ENCODE data around the gene BLVRB. TPM values are rescaled to one million over a fixed set of nuclear protein-coding genes. Genes with fewer than 3 reads are reported as not detected.
"Not testable (repeated sequence)": the region's sequence is repeated elsewhere in the genome, so short reads cannot be mapped to it uniquely, and the experiment has no call there.

The BLVRB gene
- total and polyA plus RNA-seq, 10 of the 15 experiments (the other 5 are each of a cell fraction or from before 2014, with no cell fraction given) = 6.3 to 53.3 (median 27.8) TPM

DNA sequence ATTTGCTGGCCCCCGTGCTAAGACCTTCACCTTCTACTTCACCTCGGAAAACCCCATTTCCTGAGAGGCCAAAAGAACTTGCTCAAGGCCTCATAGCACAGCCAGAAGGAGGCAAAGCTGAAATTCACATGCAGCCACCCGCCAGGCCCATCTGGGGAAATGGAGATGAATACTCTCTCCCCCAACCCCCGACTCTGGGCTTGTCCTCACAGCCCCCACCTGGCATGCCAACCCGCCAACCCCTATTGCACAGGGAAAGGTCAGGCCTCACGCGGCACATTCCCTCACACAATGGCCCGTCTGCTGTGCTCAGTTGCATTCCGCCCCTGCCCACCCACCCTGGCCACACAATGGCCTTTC is 55.5 kb downstream of the BLVRB start:
- Histone ChIP-seq H3K27me3 (replicated peaks in 1 of 2; ENCODE audit: control insufficient read depth in 2 of 2, insufficient read depth in 2 of 2, low read length in 1 of 2) (no peaks in the 10 kb centered on the region), H3K27ac (ENCODE audit: control insufficient read depth, insufficient read depth) (peak overlapping the region; percentile 78), H3K9me3 (replicated peaks; ENCODE audit: control insufficient read depth, insufficient read depth, low read length) (no peaks in the 10 kb centered on the region), H4K20me1 (ENCODE audit: control insufficient read depth, insufficient read depth) (no peaks in the 10 kb centered on the region), H3K4me2 (ENCODE audit: control insufficient read depth, insufficient read depth) (peak overlapping the region; percentile 64), H3K36me3 (ENCODE audit: control insufficient read depth in 2 of 2, insufficient read depth in 2 of 2, low read length in 1 of 2) (no peaks in the 10 kb centered on the region), H3K4me3 (no peak overlapping the region), H3K9ac (ENCODE audit: control insufficient read depth, insufficient read depth, low read length) (0 out of 2 replicates have a peak overlapping the region, but pooled peaks have one; percentile 7), H3K4me1 (ENCODE audit: control insufficient read depth, insufficient read depth, low read length) (peaks cover 34% of the 10 kb centered on the region), H3K79me2 (ENCODE audit: control insufficient read depth, insufficient read depth, low read length) (no peaks in the 10 kb centered on the region), H2AFZ (ENCODE audit: control insufficient read depth, low read depth, low read length) (peak overlapping the region; percentile 94)
- intact Hi-C loops (cut with micrococcal nuclease; ENCODE audit: unreplicated experiment) = no loop called here
- FAIRE-seq = peak; percentile 92
- WGBS (ENCODE audit: insufficient coverage, insufficient replicate concordance, low lambda C conversion rate, missing lambda C conversion rate) = 40% methylated on average over 9 of the region's 9 CpGs
- ChIA-PET RAD21 (ENCODE audit: unreplicated experiment) (interaction anchor here (3.2 kb wide), 1 partner anchor 11 kb away, joined by 12 read pairs; no protein-coding TSS in a partner anchor), CTCF (interaction anchor here (1.2 to 4.5 kb wide), 2 partner anchors 10 to 105 kb away, joined by 5 to 43 read pairs; no protein-coding TSS in a partner anchor), SMC1A (ENCODE audit: uncharacterized antibody, unreplicated experiment) (interaction anchor here (0.6 to 1.1 kb wide), 3 partner anchors 10 to 888 kb away, joined by 3 read pairs; no protein-coding TSS in a partner anchor), POLR2A (interaction anchor here (0.6 to 2.6 kb wide), 3 partner anchors 11 to 124 kb away, joined by 6 to 8 read pairs (median 6); no protein-coding TSS in a partner anchor)
- BruUV-seq (replicated peaks) = no TSS peak
- in situ Hi-C loops (cut with MboI) = no loop called here
- no peak for DNase-seq (ENCODE audit: low read depth, low spot score)
- TF ChIP-seq BRCA1 (IDR thresholded peaks at IDR 0.05; ENCODE audit: low read depth, low read length) (no peak), NR2F1 (conservative IDR thresholded peaks at IDR 0.05) (peak; percentile 21; the same call in 1 of the 2 replicates), ZBTB4 (CRISPR knock-in tag; IDR thresholded peaks at IDR 0.05) (no peak), YY1 (IDR thresholded peaks at IDR 0.05; ENCODE audit: low read depth, low read length) (no peak), FOXM1 (IDR thresholded peaks at IDR 0.05; ENCODE audit: low read depth, low read length) (no peak), SREBF2 (IDR thresholded peaks at IDR 0.05; ENCODE audit: low read length) (no peak)
- TF ChIP-seq, protein P1, sequence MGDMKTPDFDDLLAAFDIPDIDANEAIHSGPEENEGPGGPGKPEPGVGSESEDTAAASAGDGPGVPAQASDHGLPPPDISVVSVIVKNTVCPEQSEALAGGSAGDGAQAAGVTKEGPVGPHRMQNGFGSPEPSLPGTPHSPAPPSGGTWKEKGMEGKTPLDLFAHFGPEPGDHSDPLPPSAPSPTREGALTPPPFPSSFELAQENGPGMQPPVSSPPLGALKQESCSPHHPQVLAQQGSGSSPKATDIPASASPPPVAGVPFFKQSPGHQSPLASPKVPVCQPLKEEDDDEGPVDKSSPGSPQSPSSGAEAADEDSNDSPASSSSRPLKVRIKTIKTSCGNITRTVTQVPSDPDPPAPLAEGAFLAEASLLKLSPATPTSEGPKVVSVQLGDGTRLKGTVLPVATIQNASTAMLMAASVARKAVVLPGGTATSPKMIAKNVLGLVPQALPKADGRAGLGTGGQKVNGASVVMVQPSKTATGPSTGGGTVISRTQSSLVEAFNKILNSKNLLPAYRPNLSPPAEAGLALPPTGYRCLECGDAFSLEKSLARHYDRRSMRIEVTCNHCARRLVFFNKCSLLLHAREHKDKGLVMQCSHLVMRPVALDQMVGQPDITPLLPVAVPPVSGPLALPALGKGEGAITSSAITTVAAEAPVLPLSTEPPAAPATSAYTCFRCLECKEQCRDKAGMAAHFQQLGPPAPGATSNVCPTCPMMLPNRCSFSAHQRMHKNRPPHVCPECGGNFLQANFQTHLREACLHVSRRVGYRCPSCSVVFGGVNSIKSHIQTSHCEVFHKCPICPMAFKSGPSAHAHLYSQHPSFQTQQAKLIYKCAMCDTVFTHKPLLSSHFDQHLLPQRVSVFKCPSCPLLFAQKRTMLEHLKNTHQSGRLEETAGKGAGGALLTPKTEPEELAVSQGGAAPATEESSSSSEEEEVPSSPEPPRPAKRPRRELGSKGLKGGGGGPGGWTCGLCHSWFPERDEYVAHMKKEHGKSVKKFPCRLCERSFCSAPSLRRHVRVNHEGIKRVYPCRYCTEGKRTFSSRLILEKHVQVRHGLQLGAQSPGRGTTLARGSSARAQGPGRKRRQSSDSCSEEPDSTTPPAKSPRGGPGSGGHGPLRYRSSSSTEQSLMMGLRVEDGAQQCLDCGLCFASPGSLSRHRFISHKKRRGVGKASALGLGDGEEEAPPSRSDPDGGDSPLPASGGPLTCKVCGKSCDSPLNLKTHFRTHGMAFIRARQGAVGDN (IDR thresholded peaks at IDR 0.05) = 0 out of 2 replicates have a peak, but pooled peaks have one; percentile 29
- TF ChIP-seq, protein P2, sequence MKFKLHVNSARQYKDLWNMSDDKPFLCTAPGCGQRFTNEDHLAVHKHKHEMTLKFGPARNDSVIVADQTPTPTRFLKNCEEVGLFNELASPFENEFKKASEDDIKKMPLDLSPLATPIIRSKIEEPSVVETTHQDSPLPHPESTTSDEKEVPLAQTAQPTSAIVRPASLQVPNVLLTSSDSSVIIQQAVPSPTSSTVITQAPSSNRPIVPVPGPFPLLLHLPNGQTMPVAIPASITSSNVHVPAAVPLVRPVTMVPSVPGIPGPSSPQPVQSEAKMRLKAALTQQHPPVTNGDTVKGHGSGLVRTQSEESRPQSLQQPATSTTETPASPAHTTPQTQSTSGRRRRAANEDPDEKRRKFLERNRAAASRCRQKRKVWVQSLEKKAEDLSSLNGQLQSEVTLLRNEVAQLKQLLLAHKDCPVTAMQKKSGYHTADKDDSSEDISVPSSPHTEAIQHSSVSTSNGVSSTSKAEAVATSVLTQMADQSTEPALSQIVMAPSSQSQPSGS (IDR thresholded peaks at IDR 0.05; ENCODE audit: low read length) = no peak
- ATAC-seq = peak; percentile 69

GRCh38 chr19:40408598-40408925 is 57.0 kb downstream of the BLVRB start:
- peak overlapping the region; percentile 47 for H2AFZ ChIP-seq (ENCODE audit: control insufficient read depth, low read depth, low read length)
- H3K9me3 ChIP-seq (replicated peaks; ENCODE audit: control insufficient read depth, insufficient read depth, low read length); H3K36me3 ChIP-seq (ENCODE audit: control insufficient read depth in 2 of 2, insufficient read depth in 2 of 2, low read length in 1 of 2); H3K4me3 ChIP-seq; BruUV-seq (replicated peaks); FAIRE-seq; H3K79me2 ChIP-seq (ENCODE audit: control insufficient read depth, insufficient read depth, low read length); H3K9ac ChIP-seq (ENCODE audit: control insufficient read depth, insufficient read depth, low read length); H3K27me3 ChIP-seq (replicated peaks in 1 of 2; ENCODE audit: control insufficient read depth in 2 of 2, insufficient read depth in 2 of 2, low read length in 1 of 2); ATAC-seq; H4K20me1 ChIP-seq (ENCODE audit: control insufficient read depth, insufficient read depth); in situ Hi-C loops (cut with MboI); DNase-seq (ENCODE audit: low read depth, low spot score); intact Hi-C loops (cut with micrococcal nuclease; ENCODE audit: unreplicated experiment); H3K27ac ChIP-seq (ENCODE audit: control insufficient read depth, insufficient read depth); H3K4me2 ChIP-seq (ENCODE audit: control insufficient read depth, insufficient read depth): not testable (repeated sequence)
- ChIA-PET SMC1A (ENCODE audit: uncharacterized antibody, unreplicated experiment) (interaction anchor here (0.6 to 1.0 kb wide), 2 partner anchors 12 kb away, joined by 3 to 4 read pairs; no protein-coding TSS in a partner anchor), POLR2A (interaction anchor here (0.9 to 2.1 kb wide), 3 partner anchors 10 to 18 kb away, joined by 3 to 6 read pairs (median 3); partner anchors contain the start of gene SERTAD1), CTCF (interaction anchor here (0.6 to 4.5 kb wide), 4 partner anchors 12 to 227 kb away, joined by 3 to 43 read pairs (median 6); no protein-coding TSS in a partner anchor), RAD21 (ENCODE audit: unreplicated experiment) (interaction anchor here (1.0 kb wide), 1 partner anchor 60 kb away, joined by 4 read pairs; the partner anchor contains the start of genes C19orf47 and PLD3)
- WGBS (ENCODE audit: insufficient coverage, insufficient replicate concordance, low lambda C conversion rate, missing lambda C conversion rate) = 89% methylated on average over 8 of the region's 8 CpGs
- peaks cover 34% of the 10 kb centered on the region for H3K4me1 ChIP-seq (ENCODE audit: control insufficient read depth, insufficient read depth, low read length)

Data from GM12878 (cell line).